ENCODE data around the gene SKI.

- TF ChIP-seq CTCF (IDR thresholded peaks at IDR 0.05; ENCODE audit: low read length), result no peak
- no peak for TF ChIP-seq EZH2 (IDR thresholded peaks at IDR 0.05; ENCODE audit: borderline replicate concordance, low read length)
Measured at GRCh38 chr1:2268285-2269056, 40.4 kb downstream of the SKI start.

All from OCI-LY1 (cell line).